GM21360 (cell line): ENCODE results near the gene BCAP29.
"Not testable (repeated sequence)": the region's sequence is repeated elsewhere in the genome, so short reads cannot be mapped to it uniquely, and the experiment has no call there.

Experiments used
- ATAC-seq: cut with Tn5 transposase; IDR thresholded peaks from one replicate; pipeline ENCODE4 v1.9.1; 2021; ENCODE audit warnings: mild to moderate bottlenecking, moderate library complexity; ENCODE audit not compliant: unreplicated experiment

BCAP29 gene, protein sequence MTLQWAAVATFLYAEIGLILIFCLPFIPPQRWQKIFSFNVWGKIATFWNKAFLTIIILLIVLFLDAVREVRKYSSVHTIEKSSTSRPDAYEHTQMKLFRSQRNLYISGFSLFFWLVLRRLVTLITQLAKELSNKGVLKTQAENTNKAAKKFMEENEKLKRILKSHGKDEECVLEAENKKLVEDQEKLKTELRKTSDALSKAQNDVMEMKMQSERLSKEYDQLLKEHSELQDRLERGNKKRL

DNA sequence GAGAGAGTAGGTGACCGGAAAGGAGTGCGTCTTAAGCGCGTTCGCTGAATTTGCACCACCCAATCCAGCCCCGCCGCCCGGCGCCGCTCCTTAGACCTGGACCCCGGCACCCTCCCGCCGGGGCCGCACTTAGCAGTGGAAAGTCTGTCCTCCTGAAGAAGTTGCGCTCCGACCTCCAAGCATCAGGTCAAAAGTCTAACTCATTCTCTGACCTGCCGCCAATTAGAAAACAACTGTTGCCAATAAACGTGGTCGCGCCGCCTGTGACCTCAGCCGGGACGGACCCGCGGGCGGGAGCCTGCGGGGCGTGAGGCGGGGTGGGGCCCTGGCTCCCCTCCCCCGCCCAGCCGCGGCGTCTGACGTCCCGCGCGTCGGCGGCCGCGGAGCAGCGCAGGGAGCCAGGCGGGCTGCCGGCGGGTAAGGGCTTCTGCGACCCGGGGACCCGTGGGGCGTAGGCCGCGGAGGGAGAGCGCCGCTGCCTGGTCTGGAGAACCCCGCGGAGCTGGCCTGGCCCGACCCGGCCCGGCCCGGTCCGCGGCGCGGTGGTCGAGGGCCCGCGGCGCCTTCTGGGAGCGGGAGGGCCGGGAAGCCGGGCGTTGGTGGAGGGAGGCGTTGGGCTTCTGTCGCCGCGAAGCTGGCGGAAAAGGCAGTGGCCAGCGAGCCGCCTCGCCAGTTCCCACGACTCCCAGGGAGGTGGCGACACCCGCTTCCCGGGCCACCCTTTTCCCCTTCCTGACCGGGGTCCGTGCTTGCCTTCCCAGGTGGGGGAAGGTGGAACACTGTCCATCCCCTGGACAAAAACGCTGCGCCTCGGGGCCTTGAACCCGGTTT, at the start of gene BCAP29:
Gene BCAP29, plus strand, starts transcription at position 362 of the 831 bp plus-strand sequence. CDS start 527 bp downstream, outside the sequence.
- ATAC-seq: peak; percentile 91

DNA sequence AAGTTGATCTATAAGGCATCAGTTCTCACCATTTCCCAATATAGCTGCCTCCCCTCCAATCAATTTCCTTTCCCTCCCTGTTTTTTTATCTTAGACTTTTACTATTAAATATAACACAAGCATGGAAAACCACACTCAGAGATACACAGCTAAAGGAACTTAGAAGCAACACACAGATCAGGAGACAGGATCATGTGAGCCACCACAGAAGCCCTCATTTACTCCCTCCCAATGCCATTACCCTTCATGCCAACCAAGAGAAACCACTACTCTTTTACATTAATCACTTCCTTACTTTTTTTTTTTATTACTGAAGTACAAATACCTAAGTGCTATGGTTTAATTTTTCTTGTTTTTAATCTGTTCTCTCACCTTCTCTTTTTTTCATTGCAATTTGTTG, 49.3 kb upstream of the BCAP29 start:
- ATAC-seq: no peak

DNA sequence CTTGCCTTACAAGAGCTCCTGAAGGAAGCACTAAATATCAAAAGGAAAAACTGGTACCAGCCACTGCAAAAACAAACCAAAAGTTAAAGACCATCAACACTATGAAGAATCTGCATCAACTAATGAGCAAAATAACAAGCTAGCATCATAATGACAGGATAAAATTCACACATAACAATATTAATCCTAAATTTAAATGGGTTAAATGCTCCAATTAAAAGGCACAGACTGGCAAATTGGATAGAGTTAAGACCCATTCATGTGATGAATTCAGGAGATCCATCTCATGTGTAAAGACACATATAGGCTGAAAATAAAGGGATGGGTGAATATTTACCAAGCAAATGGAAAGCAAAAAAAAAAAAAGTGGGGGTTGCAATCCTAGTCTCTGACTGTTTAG, 45.9 kb upstream of the BCAP29 start:
- ATAC-seq: no peak

DNA sequence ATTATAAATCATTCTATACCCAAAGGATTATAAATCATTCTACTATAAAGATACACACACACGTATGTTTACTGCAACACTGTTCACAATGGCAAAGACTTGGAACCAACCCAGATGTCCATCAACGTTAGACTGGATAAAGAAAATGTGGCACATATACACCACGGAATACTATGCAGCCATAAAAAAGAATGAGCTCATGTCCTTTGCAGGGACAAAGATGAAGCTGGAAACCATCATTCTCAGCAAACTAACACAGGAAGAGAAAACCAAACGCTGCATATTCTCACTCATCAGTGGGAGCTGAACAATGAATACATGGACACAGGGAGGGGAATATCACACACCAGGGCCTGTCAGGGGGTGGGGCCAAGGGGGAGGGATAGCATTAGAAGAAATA, 42.8 kb upstream of the BCAP29 start:
- not testable (repeated sequence) for ATAC-seq

DNA sequence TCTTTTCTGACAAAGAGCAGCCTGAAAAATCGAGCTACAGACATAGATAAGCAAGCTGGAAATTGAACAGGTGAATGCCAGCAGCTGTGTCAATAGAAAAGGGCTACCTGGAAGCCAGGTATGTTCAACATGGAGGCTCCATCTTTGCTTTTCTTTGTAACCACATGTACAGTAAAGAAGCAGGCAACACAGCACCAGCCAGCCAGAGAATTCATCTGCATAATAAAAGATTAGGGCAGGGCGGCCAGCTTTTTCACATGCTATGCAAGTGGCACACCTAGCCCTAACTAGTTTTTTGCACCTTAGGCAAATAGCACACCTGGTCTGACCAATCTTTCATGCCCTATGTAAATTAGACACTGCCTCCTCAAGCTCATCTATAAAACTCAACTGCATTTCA, 42.0 kb upstream of the BCAP29 start:
- no peak for ATAC-seq

DNA sequence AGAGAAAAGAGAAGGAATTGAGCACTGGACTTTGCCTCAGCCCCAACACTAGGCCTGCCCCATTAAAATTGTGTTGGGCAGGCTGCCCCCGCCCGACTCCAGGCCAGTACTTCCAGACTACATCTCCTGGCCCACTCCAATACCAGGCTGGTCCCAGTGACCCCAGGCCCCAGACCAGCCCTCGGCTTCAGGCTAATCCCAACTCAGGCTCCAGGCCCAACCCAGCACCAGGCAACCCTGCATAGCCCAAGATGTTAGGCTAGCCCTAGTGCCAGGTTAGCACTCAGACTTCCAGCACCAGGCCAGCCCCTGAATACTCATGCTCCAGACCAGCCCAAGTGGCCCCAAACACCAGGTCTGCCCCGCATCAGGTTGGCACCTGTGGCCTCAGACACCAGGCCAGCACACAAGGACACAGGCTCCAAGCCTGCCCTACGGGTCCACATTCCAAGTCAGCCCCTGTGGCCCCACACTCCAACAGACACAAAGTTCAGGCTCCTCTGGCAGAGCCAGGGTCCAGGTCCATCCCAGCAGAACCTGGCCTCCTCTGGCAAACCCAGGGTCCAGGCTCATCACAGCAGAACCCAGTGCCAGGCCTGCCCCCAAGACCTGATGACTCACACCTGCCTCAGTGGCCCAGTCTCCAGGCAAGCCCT, 36.6 kb upstream of the BCAP29 start:
- ATAC-seq: no peak

DNA sequence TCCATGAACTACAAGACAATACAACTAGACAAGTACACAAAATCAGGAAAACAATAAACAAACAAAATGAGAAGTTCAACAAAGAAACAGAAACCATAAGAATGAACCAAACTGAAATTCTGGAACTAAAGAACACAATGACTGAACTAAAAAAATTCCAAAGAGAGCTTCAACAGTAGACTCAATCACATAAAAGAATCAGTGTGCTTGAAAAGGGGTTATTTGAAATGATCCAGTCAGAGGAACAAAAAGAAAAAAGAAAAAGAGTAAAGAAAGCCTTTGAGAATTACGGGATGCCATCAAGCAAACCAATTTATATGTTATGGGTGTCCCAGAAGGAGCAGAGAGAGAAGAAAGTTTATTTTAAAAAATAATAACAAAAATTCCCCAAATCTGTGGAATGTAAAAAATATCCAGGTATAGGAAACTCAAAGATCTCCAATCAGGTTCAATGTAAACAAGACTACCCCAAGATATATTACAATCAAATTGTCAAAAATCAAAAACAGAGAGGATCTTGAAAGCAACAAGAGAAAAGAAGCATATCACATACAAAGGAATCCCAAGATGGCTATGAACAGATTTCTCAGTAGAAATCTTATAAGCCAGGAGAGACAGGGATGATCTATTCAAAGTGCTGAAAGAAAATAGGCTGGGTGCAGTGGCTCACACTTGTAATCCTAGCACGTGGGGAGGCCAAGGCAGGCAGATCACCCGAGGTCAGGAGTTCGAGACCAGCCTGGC, 35.0 kb upstream of the BCAP29 start:
- no peak for ATAC-seq

DNA sequence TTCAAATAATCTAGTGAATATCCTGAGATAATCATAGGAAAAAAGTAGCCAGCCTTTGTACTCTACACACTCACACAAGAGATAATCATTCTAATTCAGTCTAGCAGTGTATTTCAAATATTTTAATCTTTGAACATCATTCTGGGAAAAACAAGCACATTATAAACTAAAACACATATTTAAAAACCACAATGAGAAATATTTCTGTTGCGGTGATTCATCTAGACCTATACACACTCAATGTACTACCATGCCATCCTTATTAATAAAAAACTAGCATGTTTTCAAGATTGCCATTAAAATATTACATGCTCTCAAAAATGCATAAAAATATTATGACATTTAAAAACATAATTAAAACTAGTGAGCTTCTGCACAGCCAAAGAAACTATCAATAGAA, 28.1 kb upstream of the BCAP29 start:
- no peak for ATAC-seq

DNA sequence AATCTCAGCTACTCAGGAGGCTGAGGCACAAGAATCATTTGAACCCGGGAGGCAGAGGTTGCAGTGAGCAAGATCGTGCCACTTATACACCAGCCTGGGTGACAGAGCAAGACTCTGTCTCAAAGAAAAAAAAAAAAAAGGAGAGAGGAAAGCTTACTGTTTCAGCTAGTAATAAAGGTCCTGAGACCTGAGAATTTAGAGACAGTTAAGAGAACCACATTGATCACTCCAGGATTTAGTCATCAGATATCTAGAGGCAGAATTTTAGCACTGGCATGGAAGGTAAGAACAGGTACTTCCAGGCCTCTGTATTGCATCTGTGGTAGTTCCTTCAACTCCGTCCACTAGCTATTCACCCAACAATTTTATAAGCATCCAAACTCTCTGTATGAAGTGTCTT, 24.2 kb upstream of the BCAP29 start:
- ATAC-seq: no peak

DNA sequence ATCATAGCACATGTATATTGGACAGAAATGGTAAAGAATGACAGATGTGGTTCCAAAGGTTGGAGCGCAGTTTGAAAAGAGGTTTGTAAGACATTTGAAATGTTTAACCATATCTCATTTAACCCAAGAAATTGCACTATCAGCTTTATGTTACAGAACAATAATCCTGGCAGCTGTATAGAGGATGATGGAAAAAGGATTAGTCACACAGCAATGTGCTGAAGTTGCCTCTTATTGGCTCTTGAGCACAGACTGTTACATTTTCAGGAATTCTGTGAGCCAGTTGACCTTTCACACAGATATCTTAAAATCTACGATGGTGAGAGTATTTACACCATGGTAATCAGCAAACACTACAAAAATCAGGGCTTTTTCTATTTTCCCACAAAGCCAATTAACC, 20.2 kb upstream of the BCAP29 start:
- no peak for ATAC-seq

DNA sequence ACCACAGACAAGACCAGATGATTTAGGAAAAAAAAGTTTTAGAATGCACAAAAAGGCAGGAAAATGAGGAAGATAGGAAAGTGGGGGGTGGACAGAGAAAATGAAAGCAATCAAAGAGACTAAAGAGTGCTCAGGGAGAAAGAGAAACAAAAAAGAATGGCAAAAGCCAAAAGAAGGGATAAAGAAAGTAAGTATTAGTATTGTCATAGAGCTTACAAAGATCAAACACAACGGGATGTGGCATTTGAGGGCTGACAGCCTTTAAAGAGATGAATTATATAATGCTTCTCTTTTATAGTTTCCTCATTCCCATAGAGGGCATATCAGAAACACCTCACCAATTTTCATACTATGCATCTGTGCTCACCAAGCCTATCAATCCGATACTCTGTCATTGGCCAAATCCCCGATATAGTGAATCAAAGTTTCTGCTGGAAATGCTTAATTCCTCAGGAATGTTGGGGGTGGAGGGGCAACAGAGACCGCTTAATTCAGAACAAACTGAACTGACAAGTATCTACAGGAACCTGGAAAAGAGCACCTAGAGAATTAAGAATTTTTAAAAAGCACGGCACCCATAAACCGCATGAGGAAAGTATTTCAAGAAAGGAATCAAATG, 19.0 kb upstream of the BCAP29 start:
- no peak for ATAC-seq

DNA sequence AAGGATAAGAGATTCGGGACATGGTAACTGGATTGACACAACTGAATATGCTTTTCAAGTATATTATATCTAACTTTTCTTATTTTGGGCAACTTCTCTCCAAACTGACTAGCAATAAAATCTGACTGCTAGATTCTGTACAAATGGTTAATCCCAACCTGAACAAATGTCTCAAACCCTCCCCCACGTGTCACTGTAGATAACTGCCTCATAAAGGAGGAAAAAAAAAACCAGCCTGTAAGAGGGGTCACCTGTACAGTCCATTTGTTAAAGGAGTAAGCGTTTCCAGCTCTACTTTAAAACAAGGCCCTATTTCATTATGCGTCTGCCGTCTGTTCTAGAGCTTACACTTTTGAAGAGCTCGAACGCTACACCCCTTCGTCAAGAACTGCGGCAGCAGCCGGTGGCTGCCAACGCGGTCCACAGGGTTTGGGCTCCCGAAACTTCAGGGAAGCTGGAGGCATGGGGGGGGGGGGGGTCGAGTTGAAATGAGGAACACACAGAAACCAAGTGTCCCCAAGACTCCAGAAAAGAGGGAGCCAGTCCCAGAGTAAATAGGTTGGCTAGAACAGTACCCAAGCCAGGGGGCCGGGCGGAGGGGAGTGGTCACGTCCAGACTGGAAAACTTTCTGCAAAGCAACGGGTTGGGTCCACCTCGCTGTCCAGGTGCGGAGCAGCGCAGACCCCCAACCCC, 16.8 kb upstream of the BCAP29 start:
- peak; percentile 38 for ATAC-seq

DNA sequence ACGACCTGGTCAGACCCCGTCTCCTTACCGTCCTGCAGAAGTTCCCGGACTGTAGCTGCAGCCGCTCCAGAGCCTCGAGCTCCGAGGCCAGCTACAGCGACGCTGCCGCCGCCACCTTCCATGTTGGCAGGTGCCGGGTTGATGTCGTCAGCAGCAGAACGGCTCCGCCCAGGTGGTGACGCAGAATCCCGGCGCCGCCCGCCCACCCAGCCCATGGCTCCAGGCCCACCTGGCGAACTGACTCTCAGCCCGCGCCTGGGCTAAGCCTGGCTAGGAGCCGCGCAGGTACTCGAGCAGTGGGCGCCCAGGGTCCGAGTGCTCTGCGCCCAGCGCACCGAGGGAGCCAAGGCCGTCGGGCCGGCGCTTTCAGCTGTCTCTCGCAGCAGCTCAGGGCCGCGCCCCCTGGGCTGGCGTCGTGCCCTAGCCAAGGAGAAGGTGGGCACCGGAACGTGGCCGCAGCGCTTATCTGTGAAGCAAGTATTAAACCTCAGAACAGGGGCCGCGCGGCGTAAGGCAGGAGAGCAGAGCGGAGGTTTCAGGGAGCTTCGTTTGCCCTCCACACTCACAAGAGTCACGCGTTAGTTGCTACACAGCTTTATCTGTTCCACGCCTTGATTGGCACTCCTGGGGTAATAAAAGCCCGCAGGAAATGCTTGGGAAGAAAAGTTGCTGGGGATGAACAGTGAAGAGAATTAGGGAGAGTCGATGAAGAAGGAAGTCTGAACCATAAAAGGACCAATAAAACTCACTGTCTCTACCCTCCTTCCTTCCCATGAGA, 16.1 kb upstream of the BCAP29 start, which contains the start of the genes COG5 and DUS4L:
Gene COG5, minus strand, starts transcription at position 146 of the 778 bp plus-strand sequence. Its CDS starts 24 bp downstream, at position 122.
Gene DUS4L, plus strand, starts transcription at position 197 of the 778 bp plus-strand sequence. CDS start 3,100 bp downstream, outside the sequence.
- ATAC-seq: peak; percentile 89

DNA sequence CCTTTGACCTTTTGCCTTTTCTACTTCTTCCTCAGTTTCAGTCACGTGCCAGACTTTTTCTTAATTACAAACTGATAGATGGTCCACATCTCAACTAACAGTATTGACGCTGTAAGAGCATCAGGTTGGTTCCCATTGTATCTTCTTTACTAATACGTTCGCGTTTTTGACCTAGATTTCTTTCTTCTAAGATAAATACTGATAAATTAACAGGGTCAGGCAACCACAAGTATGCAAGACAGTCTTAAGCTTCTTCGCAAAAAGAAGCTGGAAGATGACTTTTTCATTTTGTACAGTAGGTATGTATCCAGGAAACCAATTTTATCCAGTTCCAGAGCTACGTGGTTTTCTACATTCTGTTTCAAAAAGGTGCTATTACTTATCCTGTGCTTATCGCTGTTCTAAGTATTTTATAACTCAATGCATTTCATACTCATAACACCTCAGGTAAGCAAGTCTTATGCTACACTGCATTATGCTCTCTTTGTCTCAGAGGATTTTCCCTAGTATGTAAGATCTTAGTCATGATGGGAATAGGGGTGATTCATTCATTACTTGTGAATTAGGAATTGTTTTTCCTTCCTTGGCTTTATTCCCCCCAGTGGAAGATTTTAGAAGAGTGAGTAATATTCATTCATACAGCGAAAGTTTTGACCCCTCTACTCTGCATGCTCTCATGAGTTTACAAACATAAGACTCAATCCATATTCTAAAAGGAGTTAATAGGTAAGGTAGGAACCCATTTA, 15.3 kb upstream of the BCAP29 start:
- ATAC-seq: no peak

DNA sequence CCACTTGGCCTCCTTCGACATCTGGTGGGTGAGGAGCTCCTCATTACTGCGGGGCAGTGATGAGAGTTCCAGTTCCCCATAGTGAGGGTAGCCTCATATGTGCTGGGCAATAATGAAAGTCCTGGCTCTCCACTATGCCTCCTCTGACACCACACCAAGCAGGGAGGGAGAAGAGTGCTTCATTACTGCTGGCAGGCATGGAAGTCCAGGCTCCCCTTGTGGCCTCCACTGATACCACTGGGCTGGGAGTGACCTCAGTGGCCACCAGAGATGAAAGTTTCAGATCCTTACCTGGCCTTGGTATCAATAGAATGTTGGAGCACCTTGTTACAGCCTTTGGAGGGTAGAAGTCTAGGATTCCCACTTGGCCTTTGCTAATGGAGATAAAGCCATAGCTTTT, 9.7 kb upstream of the BCAP29 start:
- no peak for ATAC-seq

DNA sequence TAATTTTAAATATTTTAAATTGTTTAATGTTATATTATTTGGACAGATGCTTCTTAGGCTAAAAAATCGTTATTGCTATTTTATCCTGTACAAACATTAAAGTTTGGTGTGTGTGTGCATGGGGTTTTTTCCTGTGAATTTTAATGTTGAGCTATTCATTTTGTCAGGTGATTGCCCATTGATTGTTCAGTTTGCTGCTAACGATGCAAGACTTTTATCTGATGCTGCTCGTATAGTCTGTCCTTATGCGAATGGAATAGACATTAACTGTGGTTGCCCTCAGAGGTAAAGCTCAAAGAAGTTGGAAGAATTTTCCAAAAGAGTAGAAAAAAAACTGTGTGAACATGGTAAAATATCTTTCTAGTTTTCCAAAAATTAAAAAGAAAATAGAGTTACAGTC, 6.5 kb upstream of the BCAP29 start:
- no peak for ATAC-seq

DNA sequence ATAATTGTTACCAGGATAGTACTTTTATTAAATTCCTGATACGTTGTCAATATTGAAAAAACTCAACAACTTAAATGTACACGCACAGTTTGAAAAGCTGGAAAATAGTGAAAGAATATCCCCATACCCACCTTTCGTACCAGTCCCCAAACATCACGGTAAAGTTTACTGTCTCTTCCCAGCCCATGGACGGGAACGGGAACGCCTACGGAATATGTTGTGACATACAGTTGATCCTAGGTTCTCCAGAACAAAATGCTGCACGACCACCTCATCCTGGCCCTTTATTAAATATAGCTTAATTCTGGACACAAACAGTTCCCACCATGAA, 527 bp upstream of the BCAP29 start:
- ATAC-seq: no peak

DNA sequence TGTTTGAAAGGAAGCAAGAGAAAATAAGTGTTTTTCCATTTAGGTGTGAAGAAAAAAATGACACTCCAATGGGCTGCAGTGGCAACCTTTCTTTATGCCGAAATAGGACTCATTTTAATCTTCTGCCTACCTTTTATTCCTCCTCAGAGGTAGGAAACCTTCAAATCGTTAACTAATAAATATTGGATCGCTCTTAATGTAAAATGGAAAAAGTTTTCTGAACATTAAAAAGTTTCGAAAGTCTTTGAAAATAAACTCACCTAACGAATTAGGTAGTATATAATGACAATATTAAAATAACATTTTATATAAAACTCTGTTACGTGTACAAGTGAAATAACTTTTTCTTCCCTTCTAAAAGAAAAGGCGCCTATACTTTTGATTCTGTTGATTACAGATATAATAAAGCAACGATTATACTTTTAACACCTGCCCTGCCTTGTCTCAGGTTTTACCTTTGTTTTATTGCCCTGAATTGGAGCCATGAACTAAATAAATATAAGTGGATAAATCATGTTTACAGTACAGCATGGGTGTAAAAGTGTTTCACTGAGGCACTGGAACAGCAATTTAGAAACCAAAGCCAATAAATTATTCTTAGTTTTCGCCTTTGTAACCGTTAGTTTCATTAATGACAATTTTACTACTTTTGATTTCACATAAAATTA, 804 bp downstream of the BCAP29 start:
- no peak for ATAC-seq
